GM12864 (cell line): ENCODE data around the gene IDUA.

ENCODE experiments used
- DNase-seq: peaks from one replicate; pipeline ENCODE4 v3.0.0-alpha.2; 2011; ENCODE audit warnings: low read depth
- H3K4me3 ChIP-seq: 2 replicates; pipeline ENCODE4 v1.5.1; 2011; ENCODE audit warnings: mild to moderate bottlenecking, low read depth, low read length, control low read depth
- CTCF ChIP-seq: IDR thresholded peaks from 2 replicates; pipeline ENCODE4 v1.5.1; 2011; ENCODE audit warnings: low read depth, mild to moderate bottlenecking, moderate library complexity, low read length, control low read depth, inconsistent platforms; ENCODE audit errors: missing control alignments

The IDUA gene

GRCh38 chr4:1032861-1033260, 46.0 kb downstream of the IDUA start:
- no peak for DNase-seq
- H3K4me3 ChIP-seq: no peak overlapping the region
- no peak for TF ChIP-seq CTCF

GRCh38 chr4:1033840-1034551, 47.2 kb downstream of the IDUA start:
- no peak for DNase-seq
- no peak overlapping the region for H3K4me3 ChIP-seq

GRCh38 chr4:1035510-1035909, 48.7 kb downstream of the IDUA start:
- no peak overlapping the region for H3K4me3 ChIP-seq
- no peak for TF ChIP-seq CTCF
- DNase-seq: no peak

More at GRCh38 chr4:1033840-1034551, 47.2 kb downstream of the IDUA start:
- TF ChIP-seq CTCF: no peak

GRCh38 chr4:1036095-1036494, 49.3 kb downstream of the IDUA start:
- TF ChIP-seq CTCF: no peak
- no peak for DNase-seq
- no peak overlapping the region for H3K4me3 ChIP-seq

GRCh38 chr4:1036976-1037810, 50.3 kb downstream of the IDUA start:
- no peak for DNase-seq
- no peak overlapping the region for H3K4me3 ChIP-seq
- TF ChIP-seq CTCF: no peak

- no peak for DNase-seq
- no peak overlapping the region for H3K4me3 ChIP-seq
These were observed 52.2 kb downstream of the IDUA start for GRCh38 chr4:1038948-1039492.

More at GRCh38 chr4:1038948-1039492, 52.2 kb downstream of the IDUA start:
- no peak for TF ChIP-seq CTCF
